Esophagus mucosa (tissue), 1 donor: ENCODE measurements around the gene SLC35E1. TPM values are rescaled to one million over a fixed set of nuclear protein-coding genes. Genes with fewer than 3 reads are reported as not detected.

Experiments used
- ATAC-seq: fragments of 200-7000 bp; cut with Tn5 transposase; one replicate; pipeline ENCODE4 v1.9.1; 2020
- total RNA-seq: library from RNA; stranded (reverse); gene quantifications from one replicate; pipeline ENCODE4 v1.2.4, GENCODE V29; 2023
- donor health status: DM: yes; HTN: yes; CAD: no.

Gene SLC35E1
- total RNA-seq = 28.4 TPM

DNA sequence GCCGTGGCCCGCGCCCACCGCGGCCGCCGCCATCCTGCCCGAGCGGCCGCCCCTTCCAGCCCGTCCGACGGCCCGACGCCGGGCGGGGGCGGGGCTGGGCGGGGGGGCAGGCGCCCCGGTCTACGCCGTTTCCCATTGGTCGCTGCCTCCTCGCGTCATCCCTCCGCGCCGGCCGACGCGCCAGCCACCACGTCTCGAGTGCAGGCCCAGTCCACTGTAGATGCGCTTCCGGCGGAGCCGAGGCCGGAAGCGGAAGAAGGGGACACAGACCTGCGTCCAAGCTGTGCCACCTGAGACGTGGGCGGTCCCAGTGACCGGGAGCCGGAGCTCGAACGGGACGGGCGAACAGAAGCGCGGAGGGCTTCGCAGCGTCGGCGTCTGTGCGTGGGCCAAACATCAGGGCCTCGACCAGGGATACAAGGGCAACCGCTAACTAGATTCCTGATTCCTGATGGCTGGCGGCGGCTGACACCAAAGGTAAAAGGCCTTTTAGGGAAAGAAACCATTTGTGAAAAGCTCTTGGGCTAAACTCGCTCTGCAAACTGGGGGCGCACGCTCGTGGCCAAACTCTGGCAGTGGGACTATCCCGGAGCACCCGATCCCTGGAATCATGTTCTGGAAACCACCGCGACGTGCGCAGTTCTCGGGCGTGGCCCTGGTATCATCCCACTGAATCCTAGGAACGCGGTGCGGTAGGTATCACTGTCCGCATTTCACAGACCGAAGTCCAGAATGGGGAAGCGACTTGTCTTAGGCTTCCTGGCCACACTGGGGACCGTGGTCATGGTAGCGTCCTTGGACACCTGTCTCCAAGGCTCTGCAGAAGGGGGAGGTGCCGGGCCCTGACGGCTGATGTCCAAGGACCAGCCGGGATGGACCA lies at the start of gene SLC35E1:
SLC35E1 (minus strand) TSS at position 84 of the 880 bp plus-strand sequence; CDS start at position 33, 51 bp downstream.
- peak; percentile 95 for ATAC-seq

DNA sequence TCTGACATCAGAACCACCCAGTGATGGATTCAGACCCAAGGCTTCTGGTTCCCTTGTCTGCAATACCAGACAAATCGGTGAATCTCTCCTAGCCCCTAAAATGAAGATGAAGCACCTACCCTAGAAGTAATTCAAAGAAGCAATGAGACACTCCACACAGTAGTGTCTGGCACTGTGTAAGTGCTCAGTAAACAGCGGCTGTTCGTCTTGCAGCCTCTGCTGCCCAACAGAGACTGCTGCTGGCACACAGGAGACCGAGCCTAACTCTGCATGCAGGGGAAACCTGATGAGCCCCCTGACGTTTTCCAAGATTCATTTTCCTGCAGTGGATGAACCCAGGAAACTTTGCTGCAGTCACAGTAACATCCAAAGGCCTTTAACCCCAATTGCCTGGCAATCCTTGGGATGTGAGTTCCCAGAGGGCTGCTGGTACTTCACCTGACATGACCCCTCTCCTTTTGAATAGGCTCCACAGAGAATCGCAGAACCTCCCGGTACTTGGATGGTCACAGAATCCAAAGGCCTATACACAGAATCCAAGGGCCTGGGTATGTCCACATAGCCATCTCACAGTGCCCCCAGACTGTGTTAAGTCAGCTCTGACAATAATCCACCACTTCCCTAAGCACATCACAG lies 49.1 kb upstream of the SLC35E1 start:
- no peak for ATAC-seq

DNA sequence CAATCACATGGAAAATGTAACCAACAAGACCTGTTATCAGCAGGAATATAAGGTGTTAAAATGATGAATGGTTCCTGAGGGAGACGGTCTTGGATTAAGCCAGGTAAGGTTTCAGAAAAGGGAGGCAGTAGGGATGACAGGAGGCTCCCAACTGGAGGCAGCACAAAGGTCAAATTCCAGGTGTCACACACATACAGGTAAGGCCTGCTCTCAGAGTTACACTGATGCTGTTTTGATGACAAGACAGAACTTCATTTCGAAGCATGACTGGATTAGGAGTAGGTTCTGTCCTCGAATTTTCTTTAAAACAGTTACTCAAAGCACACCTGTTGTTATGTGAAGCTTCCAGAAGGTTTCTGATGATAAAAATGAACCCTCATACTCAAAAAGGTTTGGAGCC lies 48.4 kb upstream of the SLC35E1 start:
- no peak for ATAC-seq

DNA sequence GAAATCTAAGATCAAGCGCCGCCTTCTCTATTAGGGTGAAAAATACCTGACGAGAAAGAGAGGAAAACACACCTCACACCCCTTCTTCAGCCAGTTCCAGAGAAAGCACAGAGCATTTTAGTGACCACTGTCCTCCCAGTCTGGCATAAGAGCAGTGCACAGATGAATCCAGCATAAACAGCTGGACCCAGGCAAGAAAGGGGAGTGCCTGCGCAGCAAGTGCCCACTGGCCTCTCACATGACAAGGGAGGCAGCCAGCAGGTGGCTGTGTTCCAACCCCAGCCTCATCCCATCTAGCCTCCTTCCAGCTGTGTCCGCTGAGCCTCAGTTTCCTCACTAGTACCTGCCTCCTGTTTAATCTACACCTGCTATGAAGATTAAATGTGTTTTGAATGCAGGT lies 47.8 kb upstream of the SLC35E1 start:
- ATAC-seq = no peak

DNA sequence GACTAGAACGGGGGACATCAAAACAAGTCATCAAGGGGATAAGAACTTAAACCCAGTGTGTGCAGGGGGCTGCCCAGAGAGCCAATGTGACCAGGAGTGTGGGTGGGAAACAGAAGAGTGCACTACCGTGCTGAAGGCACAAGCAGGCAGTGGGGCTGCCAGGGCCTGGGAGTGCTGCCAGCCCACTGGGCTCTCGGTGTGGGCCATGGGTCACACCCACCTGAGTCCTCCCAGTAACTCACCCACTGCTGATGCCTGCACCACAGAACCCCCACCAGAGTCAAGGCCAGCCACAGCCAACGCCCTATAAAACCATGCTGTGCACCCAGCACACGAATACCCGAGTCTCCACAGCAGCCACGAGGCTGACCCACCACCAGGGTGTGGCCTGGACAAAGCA lies 47.2 kb upstream of the SLC35E1 start:
- ATAC-seq = no peak

DNA sequence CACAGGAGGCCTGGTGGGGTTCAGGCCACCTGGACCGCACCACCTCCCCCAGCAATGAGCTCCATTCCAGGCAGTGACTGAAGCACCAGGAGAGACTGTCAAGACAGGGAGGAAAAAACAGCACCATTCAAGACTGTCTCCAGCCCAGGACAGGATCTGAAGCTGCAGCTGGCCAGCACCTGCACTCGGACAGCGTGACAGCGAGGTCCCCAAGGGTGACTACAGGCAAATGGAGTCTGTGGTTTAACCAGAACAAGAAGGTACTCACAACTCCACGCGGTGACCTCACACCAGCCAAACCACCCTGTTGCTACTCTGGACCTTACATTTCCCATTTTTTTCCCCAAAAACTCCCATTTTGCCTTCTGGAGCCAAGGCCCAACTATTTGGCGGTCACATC lies 46.0 kb upstream of the SLC35E1 start:
- no peak for ATAC-seq

DNA sequence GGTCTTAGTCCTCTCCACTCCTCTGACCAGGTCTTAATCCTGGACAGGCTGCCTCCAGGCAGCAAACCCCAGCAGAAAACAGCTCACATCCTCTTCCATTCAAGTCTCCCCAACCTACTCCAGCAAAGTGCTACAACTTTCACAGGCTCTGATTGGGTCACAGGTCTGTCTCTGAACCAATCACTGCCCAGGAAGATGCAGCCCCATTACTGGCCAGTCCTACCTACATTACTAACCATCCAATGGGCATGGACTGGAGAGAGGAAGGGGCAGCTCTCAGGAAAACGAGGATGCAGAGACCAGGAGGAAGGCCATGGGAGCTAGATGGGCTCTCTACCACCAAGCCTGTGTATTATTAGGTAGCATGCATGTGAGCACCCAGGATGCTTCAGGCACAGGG lies 43.6 kb upstream of the SLC35E1 start:
- ATAC-seq = no peak

DNA sequence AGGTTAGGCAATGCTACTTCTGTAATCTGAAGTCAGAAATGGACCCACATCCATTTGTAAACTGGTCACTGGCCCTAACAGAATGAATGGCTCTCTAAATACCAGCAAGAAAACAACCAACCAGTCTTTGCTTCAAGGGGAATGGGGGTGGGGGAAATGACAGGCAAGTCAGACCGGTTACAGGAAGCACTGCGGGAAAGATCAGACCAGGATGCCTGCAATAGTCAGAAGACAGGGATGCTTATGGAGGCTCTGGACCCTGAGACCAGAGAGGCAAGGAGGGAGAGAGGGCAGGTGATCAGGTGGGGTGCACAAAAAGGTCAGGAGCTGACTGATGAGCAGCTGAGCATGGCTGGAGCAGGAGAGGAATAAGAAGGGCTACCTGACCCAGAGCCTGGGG lies 42.7 kb upstream of the SLC35E1 start:
- ATAC-seq = no peak

DNA sequence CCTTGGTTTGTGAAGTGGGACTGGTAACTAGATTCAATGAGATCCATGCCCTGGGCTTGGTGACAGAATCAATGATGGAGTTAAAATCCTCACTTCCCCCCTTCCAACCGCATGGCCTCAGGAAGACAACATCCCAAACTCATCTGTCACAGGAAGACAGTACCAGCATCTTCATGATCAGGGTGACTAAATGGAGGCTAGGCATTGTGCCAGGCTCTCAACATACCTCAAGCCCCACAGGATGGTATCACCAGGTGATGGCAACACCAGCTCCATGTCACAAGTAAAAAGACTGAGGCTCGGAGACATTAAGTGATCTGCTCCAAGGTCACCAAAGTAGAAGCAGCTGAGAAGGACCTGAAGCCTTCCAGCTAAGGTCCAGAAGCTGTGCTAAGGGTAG lies 41.6 kb upstream of the SLC35E1 start:
- ATAC-seq = no peak

DNA sequence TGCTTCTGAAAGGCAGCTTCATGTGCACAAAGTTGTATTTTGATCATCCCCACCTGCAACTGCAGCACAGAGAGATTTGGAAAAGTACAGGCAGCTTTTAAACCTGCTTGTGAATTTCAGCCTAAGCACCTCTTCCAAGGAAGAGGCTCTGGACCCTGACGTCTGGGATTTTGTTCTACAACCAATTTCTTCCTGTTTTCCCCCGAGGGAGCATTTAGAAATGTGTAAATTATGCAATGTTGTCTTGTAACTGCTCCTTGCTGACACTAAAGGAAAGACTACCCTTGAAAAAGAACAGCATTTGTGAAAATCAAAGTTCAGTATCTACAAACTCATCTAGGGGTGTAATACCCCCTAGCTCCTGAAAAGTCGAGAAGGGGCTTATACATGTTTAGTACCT lies 40.4 kb upstream of the SLC35E1 start:
- no peak for ATAC-seq

DNA sequence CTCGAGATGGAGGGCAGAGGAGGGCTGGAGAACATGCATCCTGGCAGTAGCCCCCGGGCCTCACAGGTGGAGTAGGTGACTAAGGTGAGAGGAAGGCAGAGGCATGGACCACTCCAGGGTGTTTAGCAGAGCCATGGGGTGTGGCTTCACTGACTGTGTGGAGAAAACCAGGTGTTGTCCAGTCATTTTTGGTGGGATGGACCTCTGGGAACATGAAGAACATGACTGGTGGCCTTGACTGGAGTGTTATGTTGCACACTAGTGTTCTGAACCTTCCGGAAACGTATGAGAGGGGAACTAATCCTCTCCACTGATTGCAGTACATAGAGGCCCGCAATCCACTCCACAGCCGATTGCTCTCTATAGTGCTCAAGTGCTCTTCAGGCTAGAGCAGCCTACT lies 38.9 kb upstream of the SLC35E1 start:
- no peak for ATAC-seq

DNA sequence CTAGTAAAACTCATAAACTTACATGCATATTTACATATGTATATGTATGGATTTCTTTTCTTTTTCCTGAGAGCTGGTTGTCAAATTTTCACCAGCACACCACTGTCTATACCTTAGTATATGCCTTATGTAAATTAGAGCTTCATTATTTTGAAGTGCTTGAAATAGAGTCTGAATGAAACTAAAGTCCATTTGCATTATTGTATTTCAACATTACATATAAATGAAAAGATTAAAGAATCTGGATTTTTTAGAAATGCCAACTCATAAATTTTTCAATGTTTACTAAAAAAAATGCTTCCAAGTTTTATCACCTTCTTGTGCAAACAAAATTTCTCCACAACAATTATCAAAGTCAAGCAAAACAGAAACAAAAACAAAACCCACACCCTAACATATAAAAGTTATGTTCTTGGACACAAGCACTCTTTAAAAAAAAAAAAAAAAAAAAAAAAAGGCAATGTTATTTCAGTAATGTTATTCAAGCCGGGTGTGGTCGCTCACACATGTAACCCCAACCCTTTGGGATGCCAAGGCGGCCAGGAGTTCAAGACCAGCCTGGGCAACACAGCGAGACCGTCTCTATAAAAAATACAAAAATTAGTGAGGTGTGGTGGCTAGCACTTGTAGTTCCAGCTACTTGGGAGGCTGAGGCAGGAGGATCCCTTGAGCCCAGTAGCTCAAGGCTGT lies 37.4 kb upstream of the SLC35E1 start:
- ATAC-seq = no peak

DNA sequence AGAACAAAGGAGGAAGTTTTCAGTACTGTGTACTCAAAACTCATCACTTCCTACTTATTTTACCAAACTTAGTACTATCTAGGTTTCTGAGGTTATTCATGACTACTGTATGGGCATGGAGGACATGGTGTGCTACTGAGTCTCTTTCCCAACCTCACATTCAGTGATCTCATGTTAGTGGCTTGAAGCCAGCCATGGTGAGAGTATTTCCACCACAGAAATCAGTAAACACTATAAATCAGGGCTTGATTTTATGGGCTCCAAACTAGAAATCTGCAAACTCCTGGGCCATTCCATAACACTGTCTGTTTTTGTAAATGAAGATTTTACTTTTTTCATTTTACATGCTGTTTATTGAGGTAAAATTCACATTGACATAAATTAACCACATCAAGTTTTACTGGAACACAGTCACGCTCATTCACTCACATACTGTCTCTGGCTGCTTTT lies 36.1 kb upstream of the SLC35E1 start:
- ATAC-seq = no peak

DNA sequence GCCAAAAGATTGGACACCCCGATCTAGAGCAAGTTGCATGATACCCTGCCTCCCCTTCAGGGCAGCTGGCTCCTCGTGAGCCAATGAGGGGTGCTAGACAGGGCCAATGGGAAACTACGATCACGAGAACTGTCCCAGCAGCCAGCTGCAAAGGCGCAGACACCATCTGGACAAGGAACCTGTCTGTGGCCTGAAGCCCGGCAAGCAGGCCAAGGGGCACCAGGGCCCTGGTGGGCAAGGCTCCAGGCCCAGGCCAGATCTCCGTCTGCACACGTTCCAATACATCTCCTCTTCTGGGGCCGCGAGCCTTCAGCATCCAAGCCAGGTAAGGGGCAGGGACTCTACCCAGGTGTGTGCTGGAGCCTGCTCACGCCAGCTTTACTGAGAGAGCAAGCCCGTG lies 35.6 kb upstream of the SLC35E1 start:
- ATAC-seq = no peak

DNA sequence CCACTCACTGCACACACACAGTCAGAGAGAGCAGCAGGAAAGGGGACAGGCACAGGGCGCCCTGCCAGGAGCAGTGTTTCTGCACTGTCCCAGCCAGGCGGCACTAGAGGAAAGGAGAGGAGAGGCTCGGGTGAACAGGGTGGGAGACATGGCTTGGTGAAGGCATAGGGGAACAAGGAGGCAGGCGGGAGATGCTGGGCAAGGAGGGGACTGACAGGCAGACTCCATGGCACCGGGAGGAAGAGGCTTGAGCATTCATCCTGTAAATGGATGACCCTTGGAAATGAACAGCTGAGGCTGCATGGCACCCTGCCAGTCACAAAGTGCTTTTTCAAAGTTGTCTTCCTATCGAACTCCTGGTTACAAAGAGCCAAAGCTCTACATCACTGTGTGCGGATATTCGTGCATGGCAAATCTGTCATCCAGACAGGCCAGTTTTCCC lies 33.4 kb upstream of the SLC35E1 start:
- ATAC-seq = peak; percentile 13

DNA sequence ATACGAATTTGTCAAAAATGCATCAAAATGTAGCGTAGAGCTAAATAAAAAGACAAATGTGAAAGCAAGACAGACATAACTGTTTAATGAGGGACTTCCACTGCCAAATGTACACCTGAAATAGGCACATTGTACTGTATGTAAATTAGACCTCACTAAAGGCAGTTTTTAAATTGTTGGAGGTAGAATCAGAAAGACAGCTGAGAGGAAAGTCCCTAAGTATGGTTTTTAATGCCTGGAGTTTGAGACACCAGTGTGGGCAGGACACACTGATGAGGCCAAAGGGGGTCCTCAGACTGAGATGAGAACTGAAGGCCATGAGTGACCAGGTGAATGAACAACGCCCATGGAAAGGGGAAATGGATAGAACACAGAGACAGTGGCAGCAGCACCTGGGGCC lies 32.9 kb upstream of the SLC35E1 start:
- no peak for ATAC-seq

DNA sequence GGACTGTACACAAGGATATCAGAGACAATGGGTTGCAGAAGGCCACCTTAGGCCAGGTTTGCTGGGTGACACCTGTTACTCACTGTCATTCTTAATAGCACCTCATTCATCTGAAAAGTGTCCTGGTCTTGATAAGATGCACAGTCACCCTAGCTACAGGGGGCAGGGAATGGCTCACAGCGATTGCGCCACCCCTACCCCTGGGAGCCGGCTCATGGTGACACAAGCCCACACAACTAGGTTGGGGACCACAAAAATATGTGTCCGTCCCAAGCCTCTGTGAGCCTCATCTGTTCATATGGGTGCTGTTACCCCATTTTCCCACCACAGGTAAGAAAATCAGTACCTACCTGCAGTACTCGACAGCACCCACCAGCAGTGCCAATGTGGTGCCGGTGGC lies 32.4 kb upstream of the SLC35E1 start:
- ATAC-seq = no peak

DNA sequence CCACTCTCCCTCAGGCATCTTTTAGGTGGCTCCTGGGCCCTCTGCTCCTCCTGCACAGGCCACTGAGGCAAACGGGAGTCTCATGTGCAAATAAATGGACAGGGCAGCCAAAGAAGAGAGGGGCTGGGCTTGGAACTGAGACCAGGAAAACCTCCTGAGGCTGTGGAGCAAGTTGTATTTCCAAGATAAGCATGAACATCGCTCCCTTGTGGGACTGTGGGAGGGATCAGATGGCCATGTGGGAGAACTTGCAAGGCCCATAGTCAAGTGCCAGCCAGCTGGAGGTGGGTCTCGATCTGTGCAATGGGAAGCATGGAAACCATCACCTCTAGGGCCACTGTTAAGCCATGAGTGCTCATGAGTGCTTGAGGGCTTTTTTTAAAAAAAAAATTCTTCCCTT lies 30.9 kb upstream of the SLC35E1 start:
- no peak for ATAC-seq

DNA sequence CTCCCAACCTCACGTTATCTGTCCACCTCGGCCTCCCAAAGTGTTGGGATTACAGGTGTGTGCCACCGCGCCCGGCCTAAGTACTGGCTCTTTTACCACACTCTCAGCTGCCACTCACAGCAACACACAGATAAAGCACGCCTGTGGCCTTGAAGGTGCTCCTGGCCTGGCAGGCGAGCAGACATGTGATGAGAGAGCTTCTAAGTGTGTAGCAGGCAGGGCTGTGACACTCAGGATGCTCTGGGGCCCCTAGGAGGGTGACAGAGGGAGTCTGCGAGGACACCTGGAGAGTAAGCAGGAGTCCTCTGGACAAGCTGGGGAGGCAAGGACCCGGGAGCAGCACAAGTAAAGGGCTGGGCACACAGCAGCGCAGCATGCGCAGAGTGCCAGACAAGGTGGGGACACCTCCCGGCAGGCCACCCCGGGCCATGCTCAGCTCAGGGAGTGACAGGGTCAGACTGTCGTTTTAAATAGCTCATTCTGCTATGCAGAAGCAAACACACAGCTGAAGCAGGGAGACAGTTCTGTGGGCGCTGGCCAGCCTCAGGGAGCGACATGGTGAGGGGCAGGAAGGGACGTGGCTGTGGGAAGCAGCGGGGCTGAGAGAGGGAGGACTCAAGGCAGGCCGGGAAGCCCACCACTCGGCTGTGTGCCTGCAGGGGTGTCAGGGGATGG lies 29.3 kb upstream of the SLC35E1 start:
- no peak for ATAC-seq

DNA sequence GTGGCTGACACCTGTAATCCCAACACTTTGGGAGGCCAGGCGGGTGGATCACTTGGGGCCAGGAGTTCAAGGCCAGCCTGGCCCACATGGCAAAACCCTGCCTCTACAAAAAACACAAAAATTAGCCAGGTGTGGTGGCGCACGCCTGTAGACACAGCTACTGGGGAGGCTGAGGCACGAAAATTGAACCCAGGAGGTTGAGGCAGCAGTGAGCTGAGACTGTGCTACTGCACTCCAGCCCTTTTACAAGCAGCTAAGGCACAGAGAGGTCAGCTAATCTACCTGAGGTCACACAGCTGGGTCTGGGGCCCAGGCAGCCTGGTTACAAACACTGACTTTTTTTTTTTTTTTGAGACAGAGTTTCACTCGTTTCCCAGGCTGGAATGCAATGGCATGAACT lies 28.6 kb upstream of the SLC35E1 start:
- ATAC-seq = no peak

DNA sequence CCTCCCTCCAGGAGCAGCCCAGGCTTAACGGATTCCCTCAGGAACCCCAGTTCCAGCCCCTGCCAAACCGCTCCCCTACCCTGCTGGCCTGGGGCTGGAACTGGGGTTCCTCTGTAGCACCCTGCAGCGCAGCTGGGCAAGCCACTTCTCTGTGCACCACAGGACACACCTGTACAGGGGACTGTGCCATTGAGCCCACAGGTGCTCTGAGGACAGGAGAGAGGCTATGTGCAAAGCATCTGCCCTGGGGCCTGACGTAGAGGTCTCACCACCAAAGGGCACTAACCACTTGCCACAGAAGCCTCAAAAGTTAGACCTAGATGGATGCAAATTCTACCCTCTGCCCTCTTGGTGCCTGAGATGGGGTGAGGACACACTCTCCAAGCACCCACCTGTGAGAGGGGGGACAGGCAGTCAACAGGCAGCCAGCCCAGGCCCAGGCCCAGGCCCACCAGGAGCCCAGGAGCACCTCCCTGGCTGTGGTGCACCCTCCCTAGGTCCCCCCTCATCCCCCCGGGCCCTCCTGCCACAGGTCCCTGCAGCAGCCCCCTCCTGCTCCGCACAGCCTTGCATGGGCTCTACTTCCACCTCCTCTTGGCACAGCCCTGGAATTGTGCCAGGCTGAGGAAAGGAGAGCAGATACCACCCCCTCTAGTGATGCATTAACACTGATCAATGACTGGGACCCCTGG lies 27.6 kb upstream of the SLC35E1 start:
- ATAC-seq = peak; percentile 17

DNA sequence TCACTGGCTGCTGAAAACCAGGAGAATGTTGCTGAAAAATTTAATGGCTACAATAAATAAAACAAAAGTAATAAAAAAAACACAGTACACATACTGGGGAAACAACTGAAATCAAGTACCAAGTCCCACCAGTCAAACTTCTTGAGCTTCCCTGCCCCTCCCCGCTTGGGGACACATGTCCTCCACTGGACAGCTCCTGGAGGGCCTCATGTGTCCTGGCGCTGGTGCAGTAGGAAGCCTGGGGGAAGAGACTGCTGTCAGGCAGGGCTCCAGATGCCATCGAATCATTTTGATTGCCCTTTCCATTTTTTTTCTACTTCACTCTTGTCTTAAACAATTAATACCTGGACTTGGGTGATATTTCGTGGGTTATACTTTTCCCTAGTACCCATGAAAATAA lies 26.6 kb upstream of the SLC35E1 start:
- ATAC-seq = no peak
